ENCODE results near the gene MCF2L.

DNA sequence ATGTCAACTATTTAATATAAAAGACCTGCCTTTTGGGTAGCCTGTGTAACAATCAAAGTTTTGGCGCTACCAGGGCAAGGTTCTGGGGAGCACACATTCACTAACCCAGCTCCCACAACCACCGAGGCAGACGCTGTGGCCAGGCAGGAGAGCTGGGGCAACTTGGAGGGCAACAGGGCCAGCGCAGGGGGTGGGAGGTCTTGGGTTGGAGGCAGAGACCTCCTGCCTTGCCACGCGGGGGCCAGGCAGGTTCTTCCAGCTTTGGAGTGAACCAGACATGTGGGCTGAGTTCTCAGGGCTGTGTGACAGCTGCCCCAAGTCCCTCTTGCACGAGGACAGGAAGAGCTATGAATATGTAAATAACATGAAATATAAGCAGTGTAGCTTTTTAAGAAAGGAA is 30.3 kb upstream of the MCF2L start:
- TF ChIP-seq, protein P1, sequence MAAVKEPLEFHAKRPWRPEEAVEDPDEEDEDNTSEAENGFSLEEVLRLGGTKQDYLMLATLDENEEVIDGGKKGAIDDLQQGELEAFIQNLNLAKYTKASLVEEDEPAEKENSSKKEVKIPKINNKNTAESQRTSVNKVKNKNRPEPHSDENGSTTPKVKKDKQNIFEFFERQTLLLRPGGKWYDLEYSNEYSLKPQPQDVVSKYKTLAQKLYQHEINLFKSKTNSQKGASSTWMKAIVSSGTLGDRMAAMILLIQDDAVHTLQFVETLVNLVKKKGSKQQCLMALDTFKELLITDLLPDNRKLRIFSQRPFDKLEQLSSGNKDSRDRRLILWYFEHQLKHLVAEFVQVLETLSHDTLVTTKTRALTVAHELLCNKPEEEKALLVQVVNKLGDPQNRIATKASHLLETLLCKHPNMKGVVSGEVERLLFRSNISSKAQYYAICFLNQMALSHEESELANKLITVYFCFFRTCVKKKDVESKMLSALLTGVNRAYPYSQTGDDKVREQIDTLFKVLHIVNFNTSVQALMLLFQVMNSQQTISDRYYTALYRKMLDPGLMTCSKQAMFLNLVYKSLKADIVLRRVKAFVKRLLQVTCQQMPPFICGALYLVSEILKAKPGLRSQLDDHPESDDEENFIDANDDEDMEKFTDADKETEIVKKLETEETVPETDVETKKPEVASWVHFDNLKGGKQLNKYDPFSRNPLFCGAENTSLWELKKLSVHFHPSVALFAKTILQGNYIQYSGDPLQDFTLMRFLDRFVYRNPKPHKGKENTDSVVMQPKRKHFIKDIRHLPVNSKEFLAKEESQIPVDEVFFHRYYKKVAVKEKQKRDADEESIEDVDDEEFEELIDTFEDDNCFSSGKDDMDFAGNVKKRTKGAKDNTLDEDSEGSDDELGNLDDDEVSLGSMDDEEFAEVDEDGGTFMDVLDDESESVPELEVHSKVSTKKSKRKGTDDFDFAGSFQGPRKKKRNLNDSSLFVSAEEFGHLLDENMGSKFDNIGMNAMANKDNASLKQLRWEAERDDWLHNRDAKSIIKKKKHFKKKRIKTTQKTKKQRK (IDR thresholded peaks at IDR 0.05; ENCODE audit: low read depth, low read length), result no peak
- TF ChIP-seq, protein P2, sequence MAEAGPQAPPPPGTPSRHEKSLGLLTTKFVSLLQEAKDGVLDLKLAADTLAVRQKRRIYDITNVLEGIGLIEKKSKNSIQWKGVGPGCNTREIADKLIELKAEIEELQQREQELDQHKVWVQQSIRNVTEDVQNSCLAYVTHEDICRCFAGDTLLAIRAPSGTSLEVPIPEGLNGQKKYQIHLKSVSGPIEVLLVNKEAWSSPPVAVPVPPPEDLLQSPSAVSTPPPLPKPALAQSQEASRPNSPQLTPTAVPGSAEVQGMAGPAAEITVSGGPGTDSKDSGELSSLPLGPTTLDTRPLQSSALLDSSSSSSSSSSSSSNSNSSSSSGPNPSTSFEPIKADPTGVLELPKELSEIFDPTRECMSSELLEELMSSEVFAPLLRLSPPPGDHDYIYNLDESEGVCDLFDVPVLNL (IDR thresholded peaks at IDR 0.05; ENCODE audit: low read depth, low read length), result no peak
- TF ChIP-seq, protein P3, sequence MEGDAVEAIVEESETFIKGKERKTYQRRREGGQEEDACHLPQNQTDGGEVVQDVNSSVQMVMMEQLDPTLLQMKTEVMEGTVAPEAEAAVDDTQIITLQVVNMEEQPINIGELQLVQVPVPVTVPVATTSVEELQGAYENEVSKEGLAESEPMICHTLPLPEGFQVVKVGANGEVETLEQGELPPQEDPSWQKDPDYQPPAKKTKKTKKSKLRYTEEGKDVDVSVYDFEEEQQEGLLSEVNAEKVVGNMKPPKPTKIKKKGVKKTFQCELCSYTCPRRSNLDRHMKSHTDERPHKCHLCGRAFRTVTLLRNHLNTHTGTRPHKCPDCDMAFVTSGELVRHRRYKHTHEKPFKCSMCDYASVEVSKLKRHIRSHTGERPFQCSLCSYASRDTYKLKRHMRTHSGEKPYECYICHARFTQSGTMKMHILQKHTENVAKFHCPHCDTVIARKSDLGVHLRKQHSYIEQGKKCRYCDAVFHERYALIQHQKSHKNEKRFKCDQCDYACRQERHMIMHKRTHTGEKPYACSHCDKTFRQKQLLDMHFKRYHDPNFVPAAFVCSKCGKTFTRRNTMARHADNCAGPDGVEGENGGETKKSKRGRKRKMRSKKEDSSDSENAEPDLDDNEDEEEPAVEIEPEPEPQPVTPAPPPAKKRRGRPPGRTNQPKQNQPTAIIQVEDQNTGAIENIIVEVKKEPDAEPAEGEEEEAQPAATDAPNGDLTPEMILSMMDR (IDR thresholded peaks at IDR 0.05 in 2 of 3, conservative IDR thresholded peaks at IDR 0.05 in 1 of 3; ENCODE audit: control insufficient read depth in 2 of 3, extremely low read depth in 1 of 3, insufficient read depth in 1 of 3, low read depth in 3 of 3, low read length in 3 of 3), result no peak
- TF ChIP-seq, protein P4, sequence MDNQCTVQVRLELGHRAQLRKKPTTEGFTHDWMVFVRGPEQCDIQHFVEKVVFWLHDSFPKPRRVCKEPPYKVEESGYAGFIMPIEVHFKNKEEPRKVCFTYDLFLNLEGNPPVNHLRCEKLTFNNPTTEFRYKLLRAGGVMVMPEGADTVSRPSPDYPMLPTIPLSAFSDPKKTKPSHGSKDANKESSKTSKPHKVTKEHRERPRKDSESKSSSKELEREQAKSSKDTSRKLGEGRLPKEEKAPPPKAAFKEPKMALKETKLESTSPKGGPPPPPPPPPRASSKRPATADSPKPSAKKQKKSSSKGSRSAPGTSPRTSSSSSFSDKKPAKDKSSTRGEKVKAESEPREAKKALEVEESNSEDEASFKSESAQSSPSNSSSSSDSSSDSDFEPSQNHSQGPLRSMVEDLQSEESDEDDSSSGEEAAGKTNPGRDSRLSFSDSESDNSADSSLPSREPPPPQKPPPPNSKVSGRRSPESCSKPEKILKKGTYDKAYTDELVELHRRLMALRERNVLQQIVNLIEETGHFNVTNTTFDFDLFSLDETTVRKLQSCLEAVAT (IDR thresholded peaks at IDR 0.05), result no peak
- TF ChIP-seq YY1 (IDR thresholded peaks at IDR 0.05; ENCODE audit: low read depth, low read length) (no peak), SMC3 (IDR thresholded peaks at IDR 0.05; ENCODE audit: borderline replicate concordance, low read length) (no peak), CBFB (IDR thresholded peaks at IDR 0.05; ENCODE audit: low read depth) (no peak), POLR2AphosphoS5 (IDR thresholded peaks at IDR 0.05; ENCODE audit: low read length) (no peak), TAF1 (IDR thresholded peaks at IDR 0.05; ENCODE audit: borderline replicate concordance, low read depth, low read length) (no peak), POLR2A (IDR thresholded peaks at IDR 0.05; ENCODE audit: low read depth, low read length) (no peak)
- TF ChIP-seq, protein P5, sequence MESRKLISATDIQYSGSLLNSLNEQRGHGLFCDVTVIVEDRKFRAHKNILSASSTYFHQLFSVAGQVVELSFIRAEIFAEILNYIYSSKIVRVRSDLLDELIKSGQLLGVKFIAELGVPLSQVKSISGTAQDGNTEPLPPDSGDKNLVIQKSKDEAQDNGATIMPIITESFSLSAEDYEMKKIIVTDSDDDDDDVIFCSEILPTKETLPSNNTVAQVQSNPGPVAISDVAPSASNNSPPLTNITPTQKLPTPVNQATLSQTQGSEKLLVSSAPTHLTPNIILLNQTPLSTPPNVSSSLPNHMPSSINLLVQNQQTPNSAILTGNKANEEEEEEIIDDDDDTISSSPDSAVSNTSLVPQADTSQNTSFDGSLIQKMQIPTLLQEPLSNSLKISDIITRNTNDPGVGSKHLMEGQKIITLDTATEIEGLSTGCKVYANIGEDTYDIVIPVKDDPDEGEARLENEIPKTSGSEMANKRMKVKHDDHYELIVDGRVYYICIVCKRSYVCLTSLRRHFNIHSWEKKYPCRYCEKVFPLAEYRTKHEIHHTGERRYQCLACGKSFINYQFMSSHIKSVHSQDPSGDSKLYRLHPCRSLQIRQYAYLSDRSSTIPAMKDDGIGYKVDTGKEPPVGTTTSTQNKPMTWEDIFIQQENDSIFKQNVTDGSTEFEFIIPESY (IDR thresholded peaks at IDR 0.05), result no peak
